Loucy (cell line): Measurements from ENCODE around the gene RHBDF2.
"Not testable (repeated sequence)": the region's sequence is repeated elsewhere in the genome, so short reads cannot be mapped to it uniquely, and the experiment has no call there.

Experiments used
- H2AFZ ChIP-seq: fragments of 200-600 bp; sonication (generic); 2 replicates; pipeline ENCODE4 v1.6.0; 2016; ENCODE audit warnings: antibody characterized with exemption, mild to moderate bottlenecking, low read length, moderate library complexity
- H3F3A ChIP-seq: fragments of 200-600 bp; 2 replicates; pipeline ENCODE4 v1.6.0; 2016; ENCODE audit warnings: antibody characterized with exemption, low read depth, mild to moderate bottlenecking
- H3K27me3 ChIP-seq: fragments of 200-600 bp; sonication (generic); 2 replicates; pipeline ENCODE4 v1.6.1; 2014; ENCODE audit warnings: low read length, mild to moderate bottlenecking; ENCODE audit not compliant: insufficient read depth, poor library complexity, severe bottlenecking
- H3K36me3 ChIP-seq: fragments of 200-600 bp; sonication (generic); 2 replicates; pipeline ENCODE4 v1.6.1; 2016; ENCODE audit warnings: low read length; ENCODE audit not compliant: insufficient read depth
- H3K4me1 ChIP-seq: fragments of 200-600 bp; sonication (generic); 2 replicates; pipeline ENCODE4 v1.5.1; 2014; ENCODE audit warnings: low read length, mild to moderate bottlenecking; ENCODE audit not compliant: insufficient read depth, poor library complexity, severe bottlenecking
- H3K4me2 ChIP-seq: fragments of 200-600 bp; sonication (generic); 2 replicates; pipeline ENCODE4 v1.6.0; 2014; ENCODE audit warnings: antibody characterized with exemption, low read length, low read depth, mild to moderate bottlenecking; ENCODE audit not compliant: poor library complexity, severe bottlenecking
- H3K4me3 ChIP-seq: fragments of 200-600 bp; sonication (generic); 2 replicates; pipeline ENCODE4 v1.5.1; 2014; ENCODE audit warnings: low read length, mild to moderate bottlenecking, mixed read lengths; ENCODE audit not compliant: poor library complexity, severe bottlenecking
- H3K79me2 ChIP-seq: fragments of 200-600 bp; sonication (generic); 2 replicates; pipeline ENCODE4 v1.6.1; 2014; ENCODE audit warnings: low read length; ENCODE audit not compliant: insufficient read depth
- H3K9ac ChIP-seq: fragments of 200-600 bp; sonication (generic); 2 replicates; pipeline ENCODE4 v1.6.0; 2014; ENCODE audit warnings: mild to moderate bottlenecking, low read depth, low read length, moderate library complexity; ENCODE audit not compliant: poor library complexity, severe bottlenecking
- H3K9me2 ChIP-seq: fragments of 200-600 bp; sonication (generic); replicated peaks from 2 replicates; pipeline ENCODE4 v1.6.1; 2016; ENCODE audit warnings: low read depth, low read length, mixed read lengths
- H3K9me3 ChIP-seq: fragments of 200-600 bp; sonication (generic); 2 replicates; pipeline ENCODE4 v1.6.1; 2014; ENCODE audit warnings: mild to moderate bottlenecking, antibody characterized with exemption, low read length, low read depth; ENCODE audit not compliant: insufficient read depth
- H4K20me1 ChIP-seq: fragments of 200-600 bp; sonication (generic); 2 replicates; pipeline ENCODE4 v1.6.0; 2014; ENCODE audit warnings: antibody characterized with exemption, low read length, mild to moderate bottlenecking; ENCODE audit not compliant: insufficient read depth, poor library complexity, severe bottlenecking
- CTCF ChIP-seq: fragments of 200-600 bp; sonication (generic); conservative IDR thresholded peaks from 2 replicates; pipeline ENCODE4 v1.5.1; 2014; ENCODE audit warnings: mild to moderate bottlenecking, antibody characterized with exemption, low read length
- EZH2phosphoT487 ChIP-seq: fragments of 200-600 bp; IDR thresholded peaks from 2 replicates; pipeline ENCODE4 v1.6.1; 2018; ENCODE audit warnings: antibody characterized with exemption, mild to moderate bottlenecking, moderate library complexity, borderline replicate concordance

Gene RHBDF2

DNA sequence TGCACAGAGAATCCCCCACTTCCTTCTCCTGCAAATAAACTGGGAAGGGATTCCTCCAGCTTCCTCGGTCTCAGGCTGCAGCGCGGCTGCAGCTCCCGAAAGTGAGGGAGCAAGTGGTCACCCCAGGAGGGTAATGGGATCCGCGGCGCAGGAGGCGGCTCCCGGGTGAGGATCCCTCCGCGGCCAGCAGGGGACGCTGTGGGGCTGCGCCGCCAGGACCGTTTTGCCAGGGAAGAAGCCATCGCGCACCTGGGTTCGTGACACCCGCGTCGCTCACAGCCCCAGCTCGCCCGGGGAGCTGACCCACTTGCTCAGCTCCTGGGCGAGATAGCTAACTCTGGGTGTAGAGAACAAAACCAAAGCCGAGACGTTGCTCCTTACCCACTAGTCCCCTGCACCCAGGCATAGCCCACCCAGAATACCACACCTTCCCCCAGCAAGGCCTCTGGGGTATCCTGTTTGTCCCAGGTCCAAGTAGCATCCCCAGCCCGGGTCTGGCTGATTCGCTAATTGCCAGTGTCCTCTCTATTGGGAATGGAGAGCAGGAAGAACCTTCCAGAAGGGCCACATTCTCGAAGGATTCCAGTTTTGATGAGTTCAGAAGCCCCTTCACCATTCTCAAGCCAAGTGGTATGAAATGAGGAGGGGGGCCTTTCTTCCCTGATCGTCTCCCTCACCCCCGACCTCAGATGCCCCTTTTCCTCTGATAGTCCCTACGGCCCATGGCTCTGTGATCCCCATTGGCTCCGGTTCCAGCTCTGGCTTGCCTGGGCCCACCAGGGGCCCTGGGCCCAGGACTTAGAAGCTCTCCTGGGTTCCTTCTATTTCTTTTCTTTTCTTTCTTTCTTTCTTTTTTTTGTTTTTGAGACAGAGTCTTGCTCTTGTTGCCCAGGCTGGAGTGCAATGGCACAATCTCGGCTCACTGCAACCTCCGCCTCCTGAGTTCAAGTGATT, 22.1 kb upstream of the RHBDF2 start:
- peak overlapping the region; percentile 90 for H2AFZ ChIP-seq

DNA sequence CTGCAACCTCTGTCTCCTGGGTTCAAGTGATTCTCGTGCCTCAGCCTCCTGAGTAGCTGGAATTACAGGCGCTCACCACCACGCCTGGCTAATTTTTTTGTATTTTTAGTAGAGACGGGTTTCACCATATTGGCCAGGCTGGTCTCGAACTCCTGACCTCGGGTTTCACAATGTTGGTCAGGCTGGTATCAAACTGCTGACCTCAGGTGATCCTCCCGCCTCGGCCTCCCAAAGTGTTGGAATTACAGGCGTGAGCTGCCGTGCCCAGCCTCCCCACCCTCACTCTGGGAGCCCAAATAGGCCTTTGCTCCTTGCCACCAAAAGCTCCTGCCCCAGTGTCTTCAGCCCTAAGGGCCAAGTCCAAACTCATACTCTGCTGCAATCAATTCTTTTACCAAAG, 20.5 kb upstream of the RHBDF2 start:
- not testable (repeated sequence) for H3F3A ChIP-seq, H4K20me1 ChIP-seq, H3K9ac ChIP-seq, H2AFZ ChIP-seq, H3K9me2 ChIP-seq, H3K36me3 ChIP-seq, H3K9me3 ChIP-seq, H3K79me2 ChIP-seq, H3K4me3 ChIP-seq, H3K27me3 ChIP-seq, H3K4me2 ChIP-seq
- peaks cover 15% of the 10 kb centered on the region for H3K4me1 ChIP-seq

More for the DNA sequence above, 22.1 kb upstream of the RHBDF2 start:
- Histone ChIP-seq H3K9me2 (no peaks in the 10 kb centered on the region), H3K4me2 (peak overlapping the region; percentile 72), H3K4me1 (peaks cover 22% of the 10 kb centered on the region), H3K9ac (peak overlapping the region; percentile 46), H4K20me1 (no peaks in the 10 kb centered on the region), H3K4me3 (peak overlapping the region; percentile 45), H3K27me3 (no peaks in the 10 kb centered on the region), H3K9me3 (no peaks in the 10 kb centered on the region), H3K79me2 (peaks cover 2% of the 10 kb centered on the region; the same call in 1 of the 2 replicates), H3K36me3 (no peaks in the 10 kb centered on the region), H3F3A (peaks cover 4% of the 10 kb centered on the region; the same call in 1 of the 2 replicates)
- no peak for TF ChIP-seq EZH2phosphoT487
- TF ChIP-seq CTCF, result peak; percentile 96

DNA sequence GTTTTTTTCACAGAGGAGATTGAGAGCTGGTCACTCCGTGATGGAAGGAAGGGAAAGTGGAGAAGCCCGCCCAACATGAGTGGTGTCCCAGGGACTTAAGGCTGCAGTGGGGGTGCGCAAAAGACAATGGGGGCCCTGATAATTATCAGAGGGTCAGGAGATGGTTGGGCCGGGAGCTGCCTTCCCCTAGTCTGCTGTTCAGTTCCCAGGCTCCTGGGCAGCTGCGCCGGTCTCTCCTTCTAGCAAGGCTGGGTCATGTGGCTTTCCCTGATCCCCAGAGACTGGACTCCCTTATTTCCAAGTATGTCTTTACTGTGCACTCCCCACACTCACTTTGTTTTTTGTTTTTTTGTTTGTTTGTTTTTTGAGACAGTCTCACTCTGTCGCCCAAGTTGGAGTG, 20.0 kb upstream of the RHBDF2 start:
- no peaks in the 10 kb centered on the region for H3K36me3 ChIP-seq
- H2AFZ ChIP-seq, result no peak overlapping the region
- H3K4me3 ChIP-seq, result no peak overlapping the region
- no peaks in the 10 kb centered on the region; the same call in 1 of the 2 replicates for H3F3A ChIP-seq
- H3K9ac ChIP-seq, result no peak overlapping the region
- H3K9me2 ChIP-seq, result no peaks in the 10 kb centered on the region
- H3K9me3 ChIP-seq, result no peaks in the 10 kb centered on the region
- no peaks in the 10 kb centered on the region for H4K20me1 ChIP-seq
- H3K4me2 ChIP-seq, result no peak overlapping the region
- peaks cover 20% of the 10 kb centered on the region for H3K4me1 ChIP-seq
- TF ChIP-seq EZH2phosphoT487 (no peak), CTCF (no peak)
- H3K79me2 ChIP-seq, result no peaks in the 10 kb centered on the region
- H3K27me3 ChIP-seq, result no peaks in the 10 kb centered on the region
